MM.1S (cell line): ENCODE measurements around the gene SPATA17.

Source experiments
- EZH2 ChIP-seq: fragments of 300-600 bp; sonication (generic); optimal IDR thresholded peaks from 2 replicates; pipeline ENCODE3; 2017; ENCODE audit warnings: low read depth, mild to moderate bottlenecking, antibody characterized with exemption, low read length, mixed read lengths
- EZH2phosphoT487 ChIP-seq: fragments of 300-600 bp; sonication (generic); IDR thresholded peaks from 2 replicates; pipeline ENCODE4 v1.6.1; 2018; ENCODE audit warnings: antibody characterized with exemption, low read length
- TF ChIP-seq, protein P1 (sequence below): fragments of 300-600 bp; sonication (generic); IDR thresholded peaks from 2 replicates; pipeline ENCODE4 v1.5.1; 2016; ENCODE audit warnings: antibody characterized with exemption, low read length, mixed read lengths

GRCh38 chr1:217919683-217920388 is 288.7 kb downstream of the SPATA17 start:
- TF ChIP-seq, protein P1, sequence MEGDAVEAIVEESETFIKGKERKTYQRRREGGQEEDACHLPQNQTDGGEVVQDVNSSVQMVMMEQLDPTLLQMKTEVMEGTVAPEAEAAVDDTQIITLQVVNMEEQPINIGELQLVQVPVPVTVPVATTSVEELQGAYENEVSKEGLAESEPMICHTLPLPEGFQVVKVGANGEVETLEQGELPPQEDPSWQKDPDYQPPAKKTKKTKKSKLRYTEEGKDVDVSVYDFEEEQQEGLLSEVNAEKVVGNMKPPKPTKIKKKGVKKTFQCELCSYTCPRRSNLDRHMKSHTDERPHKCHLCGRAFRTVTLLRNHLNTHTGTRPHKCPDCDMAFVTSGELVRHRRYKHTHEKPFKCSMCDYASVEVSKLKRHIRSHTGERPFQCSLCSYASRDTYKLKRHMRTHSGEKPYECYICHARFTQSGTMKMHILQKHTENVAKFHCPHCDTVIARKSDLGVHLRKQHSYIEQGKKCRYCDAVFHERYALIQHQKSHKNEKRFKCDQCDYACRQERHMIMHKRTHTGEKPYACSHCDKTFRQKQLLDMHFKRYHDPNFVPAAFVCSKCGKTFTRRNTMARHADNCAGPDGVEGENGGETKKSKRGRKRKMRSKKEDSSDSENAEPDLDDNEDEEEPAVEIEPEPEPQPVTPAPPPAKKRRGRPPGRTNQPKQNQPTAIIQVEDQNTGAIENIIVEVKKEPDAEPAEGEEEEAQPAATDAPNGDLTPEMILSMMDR, result no peak
- TF ChIP-seq EZH2phosphoT487 (no peak), EZH2 (no peak)
